HepG2 (cell line): ENCODE results near the gene DYNC1LI2.

ENCODE experiments used
- CTCF ChIP-seq: sonication (generic); formaldehyde crosslinking; IDR thresholded peaks from 2 replicates; pipeline ENCODE4 v1.5.0; 2020; ENCODE audit warnings: mild to moderate bottlenecking, missing genetic modification reagents, moderate library complexity
- FOXA1 ChIP-seq, 2 experiments: fragments of 450-650 bp in 1 of 2; sonication (generic) in 1 of 2; formaldehyde crosslinking in 1 of 2; IDR thresholded peaks; 2 replicates each; pipeline versions ENCODE4 v1.4.0 to v1.6.1; 2016 to 2020; ENCODE audit warnings: missing genetic modification reagents in 1 of 2
- SP1 ChIP-seq, 2 experiments: fragments of 450-650 bp in 1 of 2; sonication (generic) in 1 of 2; formaldehyde crosslinking in 1 of 2; IDR thresholded peaks; 2 replicates each; pipeline versions ENCODE4 v1.4.0 to v1.6.1; 2016 to 2020; ENCODE audit warnings: missing genetic modification reagents in 1 of 2
- ZNF543 ChIP-seq: sonication (generic); formaldehyde crosslinking; IDR thresholded peaks from 2 replicates; pipeline ENCODE4 v1.4.0; 2020; ENCODE audit warnings: mild to moderate bottlenecking, missing genetic modification reagents
- TF ChIP-seq, protein P1 (sequence below), 2 experiments: IDR thresholded peaks; 2 replicates each; pipeline ENCODE4 v1.6.1; 2011 to 2012; ENCODE audit warnings: low read length in 2 of 2, borderline replicate concordance in 1 of 2, low read depth in 1 of 2, mild to moderate bottlenecking in 1 of 2, moderate library complexity in 1 of 2

DNA sequence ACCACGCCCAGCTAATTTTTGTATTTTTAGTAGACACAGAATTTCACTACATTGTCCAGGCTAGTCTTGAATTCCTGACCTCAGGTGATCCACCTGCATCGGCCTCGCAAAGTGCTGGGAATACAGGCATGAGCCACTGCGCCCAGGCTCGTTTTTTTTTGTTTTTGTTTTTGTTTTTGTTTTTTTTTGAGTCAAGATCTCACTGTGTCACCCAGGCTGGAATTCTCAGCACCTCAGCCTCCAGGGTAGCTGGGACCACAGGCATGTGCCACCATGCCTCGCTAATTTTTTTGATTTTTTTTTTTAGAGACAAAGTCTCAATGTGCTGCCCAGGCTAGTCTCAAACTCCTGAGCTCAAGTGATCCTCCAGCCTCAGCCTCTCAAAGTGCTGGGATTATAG is 37.3 kb downstream of the DYNC1LI2 start:
- no peak for TF ChIP-seq SP1 (IDR thresholded peaks at IDR 0.05)
- TF ChIP-seq SP1 (CRISPR knock-in tag; IDR thresholded peaks at IDR 0.05) = no peak
- TF ChIP-seq ZNF543 (CRISPR knock-in tag) = no peak
- no peak for TF ChIP-seq CTCF
- TF ChIP-seq FOXA1 (IDR thresholded peaks at IDR 0.05) = no peak
- TF ChIP-seq FOXA1 (CRISPR knock-in tag; IDR thresholded peaks at IDR 0.05) = no peak
- TF ChIP-seq, protein P1, sequence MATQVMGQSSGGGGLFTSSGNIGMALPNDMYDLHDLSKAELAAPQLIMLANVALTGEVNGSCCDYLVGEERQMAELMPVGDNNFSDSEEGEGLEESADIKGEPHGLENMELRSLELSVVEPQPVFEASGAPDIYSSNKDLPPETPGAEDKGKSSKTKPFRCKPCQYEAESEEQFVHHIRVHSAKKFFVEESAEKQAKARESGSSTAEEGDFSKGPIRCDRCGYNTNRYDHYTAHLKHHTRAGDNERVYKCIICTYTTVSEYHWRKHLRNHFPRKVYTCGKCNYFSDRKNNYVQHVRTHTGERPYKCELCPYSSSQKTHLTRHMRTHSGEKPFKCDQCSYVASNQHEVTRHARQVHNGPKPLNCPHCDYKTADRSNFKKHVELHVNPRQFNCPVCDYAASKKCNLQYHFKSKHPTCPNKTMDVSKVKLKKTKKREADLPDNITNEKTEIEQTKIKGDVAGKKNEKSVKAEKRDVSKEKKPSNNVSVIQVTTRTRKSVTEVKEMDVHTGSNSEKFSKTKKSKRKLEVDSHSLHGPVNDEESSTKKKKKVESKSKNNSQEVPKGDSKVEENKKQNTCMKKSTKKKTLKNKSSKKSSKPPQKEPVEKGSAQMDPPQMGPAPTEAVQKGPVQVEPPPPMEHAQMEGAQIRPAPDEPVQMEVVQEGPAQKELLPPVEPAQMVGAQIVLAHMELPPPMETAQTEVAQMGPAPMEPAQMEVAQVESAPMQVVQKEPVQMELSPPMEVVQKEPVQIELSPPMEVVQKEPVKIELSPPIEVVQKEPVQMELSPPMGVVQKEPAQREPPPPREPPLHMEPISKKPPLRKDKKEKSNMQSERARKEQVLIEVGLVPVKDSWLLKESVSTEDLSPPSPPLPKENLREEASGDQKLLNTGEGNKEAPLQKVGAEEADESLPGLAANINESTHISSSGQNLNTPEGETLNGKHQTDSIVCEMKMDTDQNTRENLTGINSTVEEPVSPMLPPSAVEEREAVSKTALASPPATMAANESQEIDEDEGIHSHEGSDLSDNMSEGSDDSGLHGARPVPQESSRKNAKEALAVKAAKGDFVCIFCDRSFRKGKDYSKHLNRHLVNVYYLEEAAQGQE (IDR thresholded peaks at IDR 0.05; ENCODE audit: borderline replicate concordance in 1 of 2, low read depth in 1 of 2, low read length in 2 of 2) = no peak
